GM19240 (cell line): ENCODE data around the gene NAA80.
A peak's percentile ranks its signal among the peaks of the same experiment; 100 is the strongest.

Source experiments
- DNase-seq: peaks from one replicate; pipeline ENCODE4 v3.0.0; 2011; ENCODE audit warnings: low spot score; ENCODE audit not compliant: insufficient read length

NAA80 gene, protein sequence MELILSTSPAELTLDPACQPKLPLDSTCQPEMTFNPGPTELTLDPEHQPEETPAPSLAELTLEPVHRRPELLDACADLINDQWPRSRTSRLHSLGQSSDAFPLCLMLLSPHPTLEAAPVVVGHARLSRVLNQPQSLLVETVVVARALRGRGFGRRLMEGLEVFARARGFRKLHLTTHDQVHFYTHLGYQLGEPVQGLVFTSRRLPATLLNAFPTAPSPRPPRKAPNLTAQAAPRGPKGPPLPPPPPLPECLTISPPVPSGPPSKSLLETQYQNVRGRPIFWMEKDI

DNA sequence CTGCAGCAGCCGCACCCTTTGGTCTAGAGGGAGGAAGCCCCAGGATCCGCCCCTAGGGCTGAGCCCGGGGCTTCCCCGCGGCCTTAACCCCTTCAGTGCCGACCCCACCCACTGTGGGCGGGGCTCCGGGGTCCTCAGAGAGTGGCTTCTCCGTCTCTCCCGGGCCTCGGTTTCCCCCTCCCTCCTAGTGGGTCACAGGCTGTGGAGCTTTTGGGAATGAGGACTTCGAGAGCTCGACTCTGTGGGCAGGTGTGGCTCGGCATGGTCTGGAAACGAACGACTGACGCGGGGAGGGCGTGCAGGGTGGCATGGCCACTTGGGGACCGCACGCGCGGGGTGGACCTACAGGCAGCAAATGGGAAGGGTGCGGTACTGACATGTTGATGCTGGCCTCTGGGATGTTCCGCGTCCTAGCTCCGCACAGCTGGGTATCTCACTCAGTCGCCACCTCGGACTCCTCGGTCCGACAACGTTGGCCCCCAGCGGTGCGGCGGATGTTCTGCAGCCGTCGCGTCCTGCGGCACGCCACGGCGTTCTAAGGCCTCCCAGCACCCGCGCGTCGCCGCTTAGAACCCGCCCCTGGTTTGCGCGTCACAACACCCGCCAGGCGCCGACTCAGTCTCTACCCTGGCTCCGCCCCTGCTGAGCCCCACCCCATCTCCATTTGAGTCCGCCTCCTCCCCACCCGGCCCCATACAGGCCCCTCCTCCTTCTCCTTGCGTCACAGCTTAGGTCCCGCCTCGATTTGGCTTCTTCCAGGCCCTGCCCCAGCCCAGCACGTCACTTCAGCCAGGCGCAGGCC lies at the start of gene NAA80, which contains the start of gene HYAL3:
TSS of gene NAA80 (minus strand) at position 570 of the 802 bp plus-strand sequence. CDS start 1,942 bp downstream, outside the sequence.
TSS of gene HYAL3 (minus strand) at position 570 of the 802 bp plus-strand sequence. CDS start 3,803 bp downstream, outside the sequence.
- DNase-seq: peak; percentile 89

- DNase-seq: no peak
These were observed 48.1 kb upstream of the NAA80 start for GRCh38 chr3:50347187-50347813.

GRCh38 chr3:50345586-50346234 lies 46.5 kb upstream of the NAA80 start, which contains the start of gene ZMYND10:
TSS of gene ZMYND10 (minus strand) at chr3:50345732. CDS start at chr3:50345579, 153 bp downstream.
- peak; percentile 51 for DNase-seq

GRCh38 chr3:50345008-50345407 lies 45.8 kb upstream of the NAA80 start:
- DNase-seq: no peak

DNA sequence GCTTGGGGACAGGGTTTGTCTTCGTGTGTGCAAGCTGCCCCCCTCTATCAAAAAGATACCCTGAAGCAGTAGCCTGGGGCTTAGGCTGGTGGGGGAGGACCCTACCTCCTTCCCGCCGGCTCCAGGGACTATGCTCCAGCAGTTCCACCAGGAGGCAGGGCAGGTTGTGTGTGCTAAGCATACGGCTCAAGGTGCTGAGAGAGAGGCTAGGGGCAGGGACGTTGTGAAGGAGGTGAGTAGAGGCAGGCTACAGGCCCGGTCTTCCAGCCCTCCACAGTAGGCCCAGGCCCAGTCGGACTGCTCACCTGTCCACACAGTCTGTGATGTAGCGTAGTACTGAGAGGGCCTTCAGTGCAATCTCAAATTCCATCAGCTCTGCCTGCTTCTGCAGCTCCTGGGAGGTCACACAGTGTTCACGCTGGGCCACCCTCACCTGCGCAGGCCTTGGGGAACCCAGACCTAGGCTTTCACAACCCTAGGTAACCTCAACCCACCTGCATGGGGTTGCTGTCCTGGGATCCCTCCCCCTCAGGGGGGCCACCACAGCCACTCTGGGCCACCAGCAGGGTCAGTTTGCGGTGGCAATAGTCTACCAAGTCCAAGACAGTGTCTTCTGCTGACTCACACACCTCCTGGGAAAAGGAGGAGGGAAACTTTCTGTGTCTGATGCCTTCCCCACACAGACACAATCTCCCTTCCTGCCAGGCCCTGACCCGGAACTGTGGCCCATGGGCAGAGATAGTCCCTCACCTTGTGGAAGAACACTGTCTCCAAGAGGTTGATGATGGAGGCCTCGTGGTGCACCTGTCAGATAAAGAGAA lies 43.8 kb upstream of the NAA80 start:
- DNase-seq: no peak

DNA sequence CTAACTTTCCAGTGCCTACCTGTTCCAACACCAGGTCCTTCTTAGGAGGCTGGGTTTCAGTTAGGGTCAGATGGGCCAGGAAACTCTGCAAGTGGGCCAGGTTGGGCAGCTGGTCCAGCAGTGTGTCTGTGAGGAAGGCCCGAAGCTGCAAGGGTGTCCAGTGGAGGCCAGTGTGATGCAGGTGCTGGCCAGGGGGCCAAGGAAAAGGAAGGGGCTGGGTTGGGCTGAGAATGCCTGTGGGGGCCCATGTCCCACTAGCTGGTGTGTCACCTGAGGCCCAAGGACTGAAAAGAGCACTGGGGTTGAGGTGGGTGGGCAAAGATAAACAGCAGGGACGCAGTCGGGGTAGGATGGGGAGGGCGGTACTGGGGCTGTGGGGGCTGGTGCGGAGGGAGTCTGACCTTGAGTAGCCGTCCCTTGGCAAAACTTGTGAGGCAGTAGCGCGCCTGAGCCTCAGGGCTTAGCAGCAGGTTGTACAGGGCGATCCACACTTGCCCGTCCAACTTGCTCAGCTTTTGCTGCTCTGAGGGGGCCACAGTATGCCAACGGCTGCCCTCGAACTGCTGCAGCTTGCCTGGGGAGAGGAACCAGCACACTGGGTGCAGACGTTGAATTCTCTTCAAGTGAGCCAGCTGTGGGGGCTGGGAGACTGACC lies 42.9 kb upstream of the NAA80 start:
- DNase-seq: no peak

DNA sequence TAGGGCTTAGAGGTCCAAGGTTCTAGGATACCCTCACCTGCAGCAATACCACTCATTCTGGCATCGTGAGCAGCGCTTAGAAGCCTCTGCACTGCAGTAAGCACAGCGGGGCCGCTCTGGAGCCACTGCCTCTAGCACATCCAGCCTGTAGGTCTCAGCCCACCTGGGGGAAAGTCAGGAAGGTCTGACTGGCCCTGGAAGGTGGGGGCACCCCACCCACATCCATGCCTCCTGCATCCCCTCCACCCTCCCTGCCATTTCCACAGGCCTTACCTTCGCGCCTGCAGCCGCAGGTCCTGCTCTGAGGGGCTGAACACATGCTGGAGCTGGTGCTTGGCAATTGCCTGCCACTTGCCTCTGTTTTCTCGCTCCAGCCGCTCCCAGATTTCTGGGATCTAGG lies 42.3 kb upstream of the NAA80 start:
- DNase-seq: no peak

- peak; percentile 51 for DNase-seq
These were observed 41.5 kb upstream of the NAA80 start, which contains the start of gene RASSF1 for GRCh38 chr3:50340448-50341329. TSS of gene RASSF1 (minus strand) at chr3:50340836. CDS start at chr3:50340805, 31 bp downstream.

DNA sequence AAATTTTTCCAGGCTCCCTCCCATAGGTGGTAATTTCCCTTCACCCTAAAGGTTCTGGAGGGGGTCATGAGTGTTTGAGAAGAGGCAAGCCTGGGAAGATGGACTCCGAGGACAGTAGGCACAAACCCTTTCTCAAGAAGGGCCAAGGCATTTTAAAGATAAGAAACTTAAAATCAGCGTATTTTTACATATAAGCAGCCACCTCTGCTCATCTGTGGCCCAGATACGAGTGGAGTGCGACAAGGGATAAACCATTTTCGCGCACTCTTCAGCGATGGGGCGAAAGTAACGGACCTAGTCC lies 40.9 kb upstream of the NAA80 start:
- no peak for DNase-seq

DNA sequence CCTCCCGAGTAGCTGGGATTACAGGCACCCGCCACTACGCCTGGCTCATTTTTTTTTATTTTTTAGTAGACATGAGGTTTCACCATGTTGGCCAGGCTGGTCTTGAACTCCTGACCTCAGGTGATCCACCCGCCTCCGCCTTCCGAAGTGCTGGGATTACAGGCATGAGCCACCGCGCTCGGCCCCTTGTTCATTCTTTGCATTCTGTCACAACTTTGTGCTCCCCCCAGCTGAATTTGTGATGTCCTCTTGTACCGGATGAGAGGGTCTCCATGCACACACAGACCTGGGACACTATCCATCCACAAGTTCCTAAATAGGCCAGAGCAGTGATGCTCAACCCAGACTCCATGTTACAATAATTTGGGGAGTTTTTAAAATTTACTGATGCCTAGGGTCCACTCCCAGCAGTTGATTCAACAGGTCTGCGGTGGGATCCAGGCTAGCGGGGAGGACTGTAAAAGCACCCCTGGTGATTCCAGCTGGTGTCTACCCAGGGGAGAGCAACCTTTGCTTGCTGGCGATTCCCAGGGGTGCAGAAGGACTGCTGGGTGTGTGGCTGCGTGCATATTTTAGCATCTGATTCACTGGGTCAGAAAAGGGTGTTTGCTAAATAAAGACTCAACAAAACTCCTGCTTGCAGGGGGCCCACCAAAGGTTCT lies 40.4 kb upstream of the NAA80 start:
- DNase-seq: no peak

GRCh38 chr3:50338965-50339364 lies 39.8 kb upstream of the NAA80 start:
- no peak for DNase-seq

- peak; percentile 96 for DNase-seq
These were observed 38.1 kb upstream of the NAA80 start for GRCh38 chr3:50337175-50337861.

DNA sequence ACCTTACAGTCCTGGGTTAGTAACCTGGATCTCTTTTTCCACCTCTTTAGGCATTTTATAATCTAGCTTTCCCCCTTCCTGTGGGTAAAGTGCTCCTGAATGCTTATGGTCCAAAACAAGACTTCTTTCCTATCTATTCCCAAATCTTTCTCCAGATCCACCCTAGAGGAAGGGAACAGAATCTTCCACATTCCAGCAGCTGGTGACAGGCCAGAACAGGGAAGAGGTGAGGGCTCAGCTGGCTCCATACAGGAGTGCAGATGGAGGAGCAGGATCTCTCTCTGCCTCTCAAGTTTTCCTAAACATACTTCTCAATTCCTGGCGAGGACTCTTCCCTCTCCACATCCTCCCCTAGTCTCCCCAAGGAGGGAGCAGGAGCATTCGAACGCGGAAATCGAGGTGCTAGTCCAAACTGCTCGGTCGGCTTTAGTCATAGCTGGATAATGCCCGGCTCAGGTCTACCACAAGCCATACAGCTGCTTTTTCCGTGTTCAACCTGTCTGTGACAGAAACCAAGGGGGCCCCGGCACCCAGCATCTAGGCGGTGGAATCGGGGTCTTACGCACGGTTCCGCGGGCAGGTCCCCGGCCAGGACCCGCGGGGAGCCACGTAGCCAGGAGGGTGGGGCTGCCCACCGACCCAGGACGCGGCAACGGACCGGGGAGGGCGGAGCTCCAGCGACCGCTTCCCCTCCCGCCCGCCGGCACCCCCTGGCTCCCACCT lies 37.4 kb upstream of the NAA80 start:
- DNase-seq: peak; percentile 30

- no peak for DNase-seq
These were observed 35.3 kb upstream of the NAA80 start for GRCh38 chr3:50334339-50335075.

DNA sequence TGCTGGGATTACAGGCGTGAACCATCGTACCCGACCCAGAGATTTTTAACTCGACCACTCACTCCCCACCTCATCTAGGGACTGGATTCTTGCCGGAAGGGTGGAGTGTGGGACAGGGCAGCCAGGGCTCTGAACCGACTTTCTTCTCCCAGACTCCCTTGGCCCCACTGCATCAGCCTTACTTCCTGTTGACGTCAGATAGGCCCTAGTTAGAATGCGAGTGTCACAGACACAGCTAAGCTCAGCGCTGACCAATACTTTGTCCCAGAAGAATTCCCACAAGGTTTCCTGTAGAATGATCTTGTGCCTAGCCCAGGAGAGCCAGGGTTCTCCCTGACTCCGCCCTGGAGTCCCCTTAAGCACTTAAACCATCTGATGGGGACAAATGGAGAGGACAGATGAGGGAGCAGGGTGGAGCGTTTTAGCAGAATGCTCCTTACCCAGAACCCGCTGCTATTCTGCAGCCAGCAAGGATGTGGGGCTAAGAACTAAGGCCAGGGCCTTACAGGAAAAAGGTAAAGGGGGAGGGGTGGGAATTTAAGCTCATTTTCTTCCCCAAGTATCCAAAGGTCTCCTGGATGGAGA lies 34.6 kb upstream of the NAA80 start:
- no peak for DNase-seq

- no peak for DNase-seq
These were observed 32.2 kb upstream of the NAA80 start for GRCh38 chr3:50331364-50331907.
